H1 (cell line): ENCODE results near the gene NAA16. TPM values are rescaled to one million over a fixed set of nuclear protein-coding genes. Genes with fewer than 3 reads are reported as not detected.

Experiments used
- CBX5 ChIP-seq: fragments of 300-800, 300-1000 bp; sonication (generic); IDR thresholded peaks from 2 replicates; pipeline ENCODE4 v1.7.1; 2016; ENCODE audit warnings: antibody characterized with exemption, low read length, low read depth
- EGR1 ChIP-seq: IDR thresholded peaks from 2 replicates; pipeline ENCODE4 v1.6.1; 2011; ENCODE audit warnings: low read depth, low read length, borderline replicate concordance
- JUND ChIP-seq: IDR thresholded peaks from 2 replicates; pipeline ENCODE4 v1.6.1; 2011; ENCODE audit warnings: mild to moderate bottlenecking, improper control_type of control experiment, low read length
- KDM5A ChIP-seq: fragments of 200-600 bp; IDR thresholded peaks from 2 replicates; pipeline ENCODE4 v1.7.1; 2012; ENCODE audit warnings: mild to moderate bottlenecking, low read length, inconsistent platforms, mixed read lengths
- SRF ChIP-seq: IDR thresholded peaks from 2 replicates; pipeline ENCODE4 v1.6.1; 2011; ENCODE audit warnings: mild to moderate bottlenecking, low read depth, low read length, moderate library complexity
- polyA plus RNA-seq, 7 experiments: library from polyadenylated mRNA; depleted of rRNA in 3 of 7; stranded (reverse) in 5 of 7; unstranded in 2 of 7; fragments of >200 nt in 5 of 7; fragments of 200-250 nt in 2 of 7; gene quantifications; 1 replicate in 5 of 7; 2 replicates in 1 of 7; 4 replicates in 1 of 7; pipeline versions ENCODE4 v1.2.1 to v1.2.3, GENCODE V29; 2011 to 2013; ENCODE audit warnings: missing spikeins in 2 of 7, mixed read lengths in 2 of 7
- total RNA-seq: library from RNA; stranded (reverse); fragmentation: NEBNext Ultra II Directional; extraction: Animal tissue kit (Norgen Biotek cat#: 25700); gene quantifications from 2 replicates; pipeline ENCODE4 v1.2.1, GENCODE V29; 2021

The NAA16 gene
- total and polyA plus RNA-seq, 2 of the 8 experiments (the other 6 are each of a cell fraction or from before 2014, with no cell fraction given) = 11.4 to 40.0 TPM

GRCh38 chr13:41344358-41344757 lies 33.3 kb downstream of the NAA16 start (continued):
- TF ChIP-seq KDM5A = no peak
- no peak for TF ChIP-seq CBX5
- no peak for TF ChIP-seq SRF
- TF ChIP-seq EGR1 = no peak
- no peak for TF ChIP-seq JUND
